ENCODE measurements around the gene MYEOV. TPM values are rescaled to one million over a fixed set of nuclear protein-coding genes. Genes with fewer than 3 reads are reported as not detected.

MYEOV gene
- total RNA-seq, 2 experiments from 2014 or later, result not detected

- H3K27ac Mint-ChIP-seq, result no peak overlapping the region
- CTCF ChIA-PET, result no interaction called here
- no peaks in the 10 kb centered on the region for H3K4me1 Mint-ChIP-seq
- peaks cover 9% of the 10 kb centered on the region for H3K27me3 Mint-ChIP-seq
- ATAC-seq (no peak), DNase-seq (no peak)
- H3K4me3 Mint-ChIP-seq, result no peak overlapping the region
- H3K36me3 Mint-ChIP-seq, result no peaks in the 10 kb centered on the region
- H3K9me3 Mint-ChIP-seq (ENCODE audit: low read depth), result peaks cover 2% of the 10 kb centered on the region
Observed at GRCh38 chr11:69257838-69258658, 35.9 kb upstream of the MYEOV start.

- no peak for ATAC-seq
- Mint-ChIP-seq H3K4me1 (no peaks in the 10 kb centered on the region), H3K27me3 (peaks cover 9% of the 10 kb centered on the region), H3K36me3 (no peaks in the 10 kb centered on the region), H3K4me3 (no peak overlapping the region), H3K27ac (no peak overlapping the region), H3K9me3 (ENCODE audit: low read depth) (peaks cover 2% of the 10 kb centered on the region)
- DNase-seq, result no peak
- CTCF ChIA-PET, result no interaction called here
Observed at GRCh38 chr11:69259096-69259495, 34.9 kb upstream of the MYEOV start.

- CTCF ChIA-PET, result no interaction called here
- H3K4me3 Mint-ChIP-seq, result no peak overlapping the region
- H3K27ac Mint-ChIP-seq, result no peak overlapping the region
- DNase-seq (no peak), ATAC-seq (no peak)
- H3K36me3 Mint-ChIP-seq, result no peaks in the 10 kb centered on the region
- no peaks in the 10 kb centered on the region for H3K4me1 Mint-ChIP-seq
- H3K9me3 Mint-ChIP-seq (ENCODE audit: low read depth), result peaks cover 2% of the 10 kb centered on the region
- peaks cover 6% of the 10 kb centered on the region for H3K27me3 Mint-ChIP-seq
Observed at GRCh38 chr11:69260622-69261021, 33.3 kb upstream of the MYEOV start.

GRCh38 chr11:69261116-69261515 is 32.8 kb upstream of the MYEOV start:
- H3K27me3 Mint-ChIP-seq, result peaks cover 6% of the 10 kb centered on the region
- DNase-seq (no peak), ATAC-seq (no peak)
- H3K36me3 Mint-ChIP-seq, result no peaks in the 10 kb centered on the region
- CTCF ChIA-PET, result no interaction called here
- no peak overlapping the region for H3K27ac Mint-ChIP-seq
- H3K4me1 Mint-ChIP-seq, result no peaks in the 10 kb centered on the region
- peaks cover under 1% of the 10 kb centered on the region for H3K9me3 Mint-ChIP-seq (ENCODE audit: low read depth)
- no peak overlapping the region for H3K4me3 Mint-ChIP-seq

- no peaks in the 10 kb centered on the region for H3K9me3 Mint-ChIP-seq (ENCODE audit: low read depth)
- no peaks in the 10 kb centered on the region for H3K36me3 Mint-ChIP-seq
- peaks cover 6% of the 10 kb centered on the region for H3K27me3 Mint-ChIP-seq
- CTCF ChIA-PET, result no interaction called here
- DNase-seq (no peak), ATAC-seq (no peak)
- H3K4me1 Mint-ChIP-seq, result no peaks in the 10 kb centered on the region
- no peak overlapping the region for H3K27ac Mint-ChIP-seq
- H3K4me3 Mint-ChIP-seq, result no peak overlapping the region
Observed at GRCh38 chr11:69262918-69263735, 30.8 kb upstream of the MYEOV start.

GRCh38 chr11:69263736-69264052 is 30.3 kb upstream of the MYEOV start:
- Mint-ChIP-seq H3K4me3 (no peak overlapping the region), H3K4me1 (no peaks in the 10 kb centered on the region), H3K27ac (no peak overlapping the region), H3K36me3 (no peaks in the 10 kb centered on the region), H3K9me3 (ENCODE audit: low read depth) (no peaks in the 10 kb centered on the region), H3K27me3 (peaks cover 6% of the 10 kb centered on the region)
- DNase-seq, result no peak
- CTCF ChIA-PET, result no interaction called here
- ATAC-seq, result no peak

GRCh38 chr11:69264486-69264885 is 29.5 kb upstream of the MYEOV start:
- Mint-ChIP-seq H3K4me1 (no peaks in the 10 kb centered on the region), H3K4me3 (no peak overlapping the region), H3K27ac (no peak overlapping the region), H3K9me3 (ENCODE audit: low read depth) (no peaks in the 10 kb centered on the region), H3K27me3 (peaks cover under 1% of the 10 kb centered on the region), H3K36me3 (no peaks in the 10 kb centered on the region)
- CTCF ChIA-PET, result no interaction called here
- ATAC-seq (no peak), DNase-seq (no peak)

GRCh38 chr11:69265210-69265609 is 28.7 kb upstream of the MYEOV start:
- Mint-ChIP-seq H3K27ac (no peak overlapping the region), H3K4me3 (no peak overlapping the region), H3K36me3 (no peaks in the 10 kb centered on the region), H3K4me1 (no peaks in the 10 kb centered on the region), H3K9me3 (ENCODE audit: low read depth) (no peaks in the 10 kb centered on the region), H3K27me3 (no peaks in the 10 kb centered on the region)
- CTCF ChIA-PET, result no interaction called here
- no peak for ATAC-seq
- DNase-seq, result no peak

GRCh38 chr11:69265911-69266510 is 27.9 kb upstream of the MYEOV start:
- no peaks in the 10 kb centered on the region for H3K4me1 Mint-ChIP-seq
- H3K27ac Mint-ChIP-seq, result no peak overlapping the region

GRCh38 chr11:69267395-69267805 is 26.6 kb upstream of the MYEOV start:
- H3K27me3 Mint-ChIP-seq, result no peaks in the 10 kb centered on the region
- H3K27ac Mint-ChIP-seq, result no peak overlapping the region
- H3K36me3 Mint-ChIP-seq, result no peaks in the 10 kb centered on the region
- H3K9me3 Mint-ChIP-seq (ENCODE audit: low read depth), result no peaks in the 10 kb centered on the region
- CTCF ChIA-PET, result no interaction called here
- ATAC-seq, result no peak
- H3K4me3 Mint-ChIP-seq, result no peak overlapping the region
- H3K4me1 Mint-ChIP-seq, result no peaks in the 10 kb centered on the region
- DNase-seq, result no peak

More at GRCh38 chr11:69265911-69266510, 27.9 kb upstream of the MYEOV start:
- no peaks in the 10 kb centered on the region for H3K36me3 Mint-ChIP-seq
- DNase-seq (no peak), ATAC-seq (no peak)
- no peak overlapping the region for H3K4me3 Mint-ChIP-seq
- CTCF ChIA-PET, result no interaction called here
- H3K9me3 Mint-ChIP-seq (ENCODE audit: low read depth), result no peaks in the 10 kb centered on the region
- H3K27me3 Mint-ChIP-seq, result no peaks in the 10 kb centered on the region

- DNase-seq, result no peak
- H3K4me1 Mint-ChIP-seq, result no peaks in the 10 kb centered on the region
- CTCF ChIA-PET, result no interaction called here
- H3K27ac Mint-ChIP-seq, result no peak overlapping the region
- H3K9me3 Mint-ChIP-seq (ENCODE audit: low read depth), result no peaks in the 10 kb centered on the region
- no peak overlapping the region for H3K4me3 Mint-ChIP-seq
- no peaks in the 10 kb centered on the region for H3K36me3 Mint-ChIP-seq
- ATAC-seq, result no peak
- no peaks in the 10 kb centered on the region for H3K27me3 Mint-ChIP-seq
Observed at GRCh38 chr11:69268911-69269310, 25.0 kb upstream of the MYEOV start.

GRCh38 chr11:69269388-69269787 is 24.6 kb upstream of the MYEOV start:
- ATAC-seq (no peak), DNase-seq (no peak)
- CTCF ChIA-PET, result no interaction called here
- H3K4me1 Mint-ChIP-seq, result no peaks in the 10 kb centered on the region
- no peak overlapping the region for H3K4me3 Mint-ChIP-seq
- H3K27ac Mint-ChIP-seq, result no peak overlapping the region
- H3K27me3 Mint-ChIP-seq, result no peaks in the 10 kb centered on the region
- no peaks in the 10 kb centered on the region for H3K9me3 Mint-ChIP-seq (ENCODE audit: low read depth)
- H3K36me3 Mint-ChIP-seq, result no peaks in the 10 kb centered on the region

GRCh38 chr11:69269926-69270697 is 23.8 kb upstream of the MYEOV start:
- no peaks in the 10 kb centered on the region for H3K27me3 Mint-ChIP-seq
- H3K9me3 Mint-ChIP-seq (ENCODE audit: low read depth), result no peaks in the 10 kb centered on the region
- no peak for ATAC-seq

More at GRCh38 chr11:69269926-69270697, 23.8 kb upstream of the MYEOV start:
- no peaks in the 10 kb centered on the region for H3K36me3 Mint-ChIP-seq
- no peak overlapping the region for H3K27ac Mint-ChIP-seq
- H3K4me1 Mint-ChIP-seq, result no peaks in the 10 kb centered on the region
- CTCF ChIA-PET, result no interaction called here
- H3K4me3 Mint-ChIP-seq, result no peak overlapping the region
- no peak for DNase-seq
